H9 (cell line): ENCODE data around the gene HMCES. TPM values are rescaled to one million over a fixed set of nuclear protein-coding genes. Genes with fewer than 3 reads are reported as not detected.

Source experiments
- DNase-seq: peaks from one replicate; pipeline ENCODE4 v3.0.0-alpha.2; 2017
- H2AFZ ChIP-seq: one replicate; pipeline ENCODE4 v1.6.1; 2013; ENCODE audit warnings: mild to moderate bottlenecking, low read length, control low read depth, moderate library complexity
- H2AK5ac ChIP-seq: 2 replicates; pipeline ENCODE4 v1.6.1; 2013; ENCODE audit warnings: low read length, control low read depth, mixed read lengths; ENCODE audit not compliant: insufficient read length
- H2BK120ac ChIP-seq: one replicate; pipeline ENCODE4 v1.6.1; 2013; ENCODE audit warnings: low read depth, mild to moderate bottlenecking, low read length, control low read depth, inconsistent platforms; ENCODE audit not compliant: poor library complexity, severe bottlenecking
- H2BK12ac ChIP-seq: 2 replicates; pipeline ENCODE4 v1.6.1; 2013; ENCODE audit warnings: low read length, control low read depth, mixed read lengths, low read depth; ENCODE audit not compliant: insufficient read length
- H2BK15ac ChIP-seq: 2 replicates; pipeline ENCODE4 v1.6.1; 2013; ENCODE audit warnings: low read depth, low read length, control low read depth
- H2BK20ac ChIP-seq: one replicate; pipeline ENCODE4 v1.6.1; 2013; ENCODE audit warnings: low read depth, mild to moderate bottlenecking, low read length, control low read depth, inconsistent platforms; ENCODE audit not compliant: poor library complexity, severe bottlenecking
- H2BK5ac ChIP-seq: 2 replicates; pipeline ENCODE4 v1.6.1; 2013; ENCODE audit warnings: low read length, control low read depth, mixed read lengths; ENCODE audit not compliant: insufficient read length
- H3K14ac ChIP-seq: 2 replicates; pipeline ENCODE4 v1.6.1; 2013; ENCODE audit warnings: low read length, control low read depth; ENCODE audit not compliant: insufficient read depth
- H3K18ac ChIP-seq: 2 replicates; pipeline ENCODE4 v1.6.1; 2013; ENCODE audit warnings: low read depth, mild to moderate bottlenecking, mixed read lengths, low read length, control low read depth; ENCODE audit not compliant: insufficient read length
- H3K23ac ChIP-seq: 2 replicates; pipeline ENCODE4 v1.6.1; 2013; ENCODE audit warnings: low read length, control low read depth, mixed read lengths, low read depth; ENCODE audit not compliant: insufficient read length
- H3K23me2 ChIP-seq: 2 replicates; pipeline ENCODE4 v1.6.1; 2013; ENCODE audit warnings: low read depth, mild to moderate bottlenecking, mixed read lengths, low read length, control low read depth; ENCODE audit not compliant: insufficient read length, poor library complexity, severe bottlenecking
- H3K27ac ChIP-seq: 2 replicates; pipeline ENCODE4 v1.5.1; 2013; ENCODE audit warnings: low read length, control low read depth, mixed read lengths, low read depth; ENCODE audit not compliant: insufficient read length
- H3K27me3 ChIP-seq: 2 replicates; pipeline ENCODE4 v1.6.1; 2013; ENCODE audit warnings: low read length, control low read depth, inconsistent platforms; ENCODE audit not compliant: insufficient read depth
- H3K4ac ChIP-seq: 2 replicates; pipeline ENCODE4 v1.6.1; 2013; ENCODE audit warnings: low read depth, mild to moderate bottlenecking, control low read depth, inconsistent platforms, low read length, moderate library complexity
- H3K4me1 ChIP-seq: 2 replicates; pipeline ENCODE4 v1.6.1; 2013; ENCODE audit warnings: low read length, control low read depth, inconsistent platforms; ENCODE audit not compliant: insufficient read depth
- H3K4me2 ChIP-seq: 2 replicates; pipeline ENCODE4 v1.6.1; 2013; ENCODE audit warnings: low read length, control low read depth, mixed read lengths; ENCODE audit not compliant: insufficient read length, insufficient read depth
- H3K56ac ChIP-seq: 2 replicates; pipeline ENCODE4 v1.6.1; 2013; ENCODE audit warnings: low read depth, mild to moderate bottlenecking, mixed read lengths, low read length, control low read depth; ENCODE audit not compliant: insufficient read length
- H3K79me1 ChIP-seq: 2 replicates; pipeline ENCODE4 v1.6.1; 2013; ENCODE audit warnings: low read depth, mild to moderate bottlenecking, moderate library complexity, low read length, control low read depth, inconsistent platforms; ENCODE audit not compliant: insufficient read depth, poor library complexity, severe bottlenecking
- H3K79me2 ChIP-seq: 2 replicates; pipeline ENCODE4 v1.6.1; 2013; ENCODE audit warnings: low read length, control low read depth, inconsistent platforms; ENCODE audit not compliant: insufficient read depth
- H3K9ac ChIP-seq: 2 replicates; pipeline ENCODE4 v1.6.1; 2013; ENCODE audit warnings: low read length, control low read depth, mixed read lengths; ENCODE audit not compliant: insufficient read length; ENCODE audit errors: extremely low read depth
- H3K9me3 ChIP-seq: one replicate; pipeline ENCODE4 v1.6.1; 2013; ENCODE audit warnings: low read depth, low read length, inconsistent platforms; ENCODE audit not compliant: control insufficient read depth
- H3T11ph ChIP-seq: one replicate; pipeline ENCODE4 v1.6.1; 2013; ENCODE audit warnings: mild to moderate bottlenecking, low read length, control low read depth, inconsistent platforms
- H4K20me1 ChIP-seq: one replicate; pipeline ENCODE4 v1.6.1; 2013; ENCODE audit not compliant: control insufficient read depth, insufficient read length, insufficient read depth
- H4K5ac ChIP-seq: 2 replicates; pipeline ENCODE4 v1.6.1; 2013; ENCODE audit warnings: low read depth, mild to moderate bottlenecking, mixed read lengths, low read length, control low read depth; ENCODE audit not compliant: insufficient read length
- H4K8ac ChIP-seq: replicated peaks from 2 replicates; pipeline ENCODE4 v1.6.1; 2013; ENCODE audit warnings: low read length, control low read depth, mixed read lengths, low read depth; ENCODE audit not compliant: insufficient read length
- H4K91ac ChIP-seq: 2 replicates; pipeline ENCODE4 v1.6.1; 2013; ENCODE audit warnings: low read depth, mild to moderate bottlenecking, moderate library complexity, mixed read lengths, low read length, control low read depth; ENCODE audit not compliant: insufficient read length
- H3K27ac Mint-ChIP-seq, 3 experiments: 2 replicates in 2 of 3; 3 replicates in 1 of 3; pipeline ENCODE4 v1.8.0; 2020 to 2021; ENCODE audit warnings: mixed read lengths in 3 of 3, mild to moderate bottlenecking in 1 of 3, moderate library complexity in 1 of 3
- H3K27me3 Mint-ChIP-seq: 2 replicates; pipeline ENCODE4 v1.8.0; 2021; ENCODE audit warnings: low read depth, mild to moderate bottlenecking, moderate library complexity, mixed read lengths
- H3K36me3 Mint-ChIP-seq, 3 experiments: 2 replicates in 2 of 3; 3 replicates in 1 of 3; pipeline ENCODE4 v1.8.0; 2020 to 2021; ENCODE audit warnings: low read depth in 3 of 3, mixed read lengths in 3 of 3; ENCODE audit not compliant: insufficient read depth in 1 of 3
- H3K4me1 Mint-ChIP-seq, 2 experiments: 2 replicates each; pipeline ENCODE4 v1.8.0; 2020; ENCODE audit warnings: mixed read lengths in 2 of 2
- H3K4me3 Mint-ChIP-seq, 2 experiments: 2 replicates in 1 of 2; 3 replicates in 1 of 2; pipeline ENCODE4 v1.8.0; 2020 to 2021; ENCODE audit warnings: mild to moderate bottlenecking in 2 of 2, mixed read lengths in 2 of 2, moderate library complexity in 1 of 2
- H3K9me3 Mint-ChIP-seq, 2 experiments: 2 replicates in 1 of 2; 3 replicates in 1 of 2; pipeline ENCODE4 v1.8.0; 2020; ENCODE audit warnings: mild to moderate bottlenecking in 2 of 2, mixed read lengths in 2 of 2, moderate library complexity in 1 of 2
- WGBS: extraction: QIAGEN DNeasy Blood & Tissue Kit; methylation state at CpG from one replicate; pipeline ENCODE4 v1.1.7; 2013; ENCODE audit warnings: missing lambda C conversion rate, low lambda C conversion rate, mixed read lengths; ENCODE audit not compliant: insufficient read length; ENCODE audit errors: extremely low coverage; 5-methylcytosine and 5-hydroxymethylcytosine counted together
- total RNA-seq: library from RNA; stranded (reverse); gene quantifications from 2 replicates; pipeline ENCODE4 v1.2.1, GENCODE V29; 2021
- TF ChIP-seq, protein P1 (sequence below): fragments of 200-600 bp; sonication (generic); conservative IDR thresholded peaks from 3 replicates; pipeline ENCODE4 v1.8.0; 2021; ENCODE audit warnings: antibody characterized with exemption, mild to moderate bottlenecking

Gene HMCES
- total RNA-seq, 1 experiment from 2014 or later, result 52.4 TPM

DNA sequence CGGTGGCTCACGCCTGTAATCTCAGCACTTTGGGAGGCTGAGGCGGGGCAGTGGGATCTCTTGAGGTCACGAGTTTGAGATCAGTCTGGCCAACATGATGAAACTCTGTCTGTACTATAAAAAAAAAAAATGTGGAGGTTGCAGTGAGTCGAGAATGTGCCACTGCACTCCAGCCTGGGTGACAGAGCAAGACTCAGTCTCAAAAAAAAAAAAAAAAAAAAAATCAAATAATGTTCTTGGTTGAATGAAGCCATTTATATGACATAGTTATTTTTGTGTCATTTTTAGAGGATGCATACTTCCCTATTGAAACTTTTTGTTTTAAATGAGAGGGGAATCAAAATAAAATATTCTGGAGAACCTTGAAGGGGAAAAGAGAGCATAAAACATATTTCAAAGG is 3.1 kb downstream of the HMCES start:
- no peak overlapping the region for H3K14ac ChIP-seq
- no peak overlapping the region for H3K9ac ChIP-seq
- no peak overlapping the region for H2BK120ac ChIP-seq
- no peak overlapping the region for H3K4ac ChIP-seq
- no peaks in the 10 kb centered on the region for H4K20me1 ChIP-seq
- TF ChIP-seq, protein P1, sequence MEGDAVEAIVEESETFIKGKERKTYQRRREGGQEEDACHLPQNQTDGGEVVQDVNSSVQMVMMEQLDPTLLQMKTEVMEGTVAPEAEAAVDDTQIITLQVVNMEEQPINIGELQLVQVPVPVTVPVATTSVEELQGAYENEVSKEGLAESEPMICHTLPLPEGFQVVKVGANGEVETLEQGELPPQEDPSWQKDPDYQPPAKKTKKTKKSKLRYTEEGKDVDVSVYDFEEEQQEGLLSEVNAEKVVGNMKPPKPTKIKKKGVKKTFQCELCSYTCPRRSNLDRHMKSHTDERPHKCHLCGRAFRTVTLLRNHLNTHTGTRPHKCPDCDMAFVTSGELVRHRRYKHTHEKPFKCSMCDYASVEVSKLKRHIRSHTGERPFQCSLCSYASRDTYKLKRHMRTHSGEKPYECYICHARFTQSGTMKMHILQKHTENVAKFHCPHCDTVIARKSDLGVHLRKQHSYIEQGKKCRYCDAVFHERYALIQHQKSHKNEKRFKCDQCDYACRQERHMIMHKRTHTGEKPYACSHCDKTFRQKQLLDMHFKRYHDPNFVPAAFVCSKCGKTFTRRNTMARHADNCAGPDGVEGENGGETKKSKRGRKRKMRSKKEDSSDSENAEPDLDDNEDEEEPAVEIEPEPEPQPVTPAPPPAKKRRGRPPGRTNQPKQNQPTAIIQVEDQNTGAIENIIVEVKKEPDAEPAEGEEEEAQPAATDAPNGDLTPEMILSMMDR, result no peak
- no peak overlapping the region for H3T11ph ChIP-seq
- H2AK5ac ChIP-seq, result no peak overlapping the region
- no peak for DNase-seq
- Mint-ChIP-seq H3K4me3 (no peak overlapping the region), H3K27ac (no peak overlapping the region), H3K9me3 (no peaks in the 10 kb centered on the region; a peak in 1 of 5 replicates), H3K36me3 (peaks cover 9 to 40% (median 25%) of the 10 kb centered on the region in 3 experiments; a peak in 6 of 7 replicates), H3K27me3 (no peaks in the 10 kb centered on the region; the same call in 1 of the 2 replicates), H3K4me1 (peaks cover 18 to 23% of the 10 kb centered on the region in 2 experiments)
- no peak overlapping the region for H3K27ac ChIP-seq
- no peak overlapping the region for H2BK15ac ChIP-seq
- no peak overlapping the region for H2AFZ ChIP-seq
- H3K23ac ChIP-seq, result no peak overlapping the region
- WGBS, result no CpG with 5 or more reads among the region's 5 CpGs
- no peak overlapping the region for H2BK20ac ChIP-seq
- H3K56ac ChIP-seq, result no peak overlapping the region
- H3K4me1 ChIP-seq, result peaks cover 4% of the 10 kb centered on the region
- no peak overlapping the region for H4K5ac ChIP-seq
- no peak overlapping the region for H2BK12ac ChIP-seq
- no peak overlapping the region for H4K91ac ChIP-seq
- H3K79me1 ChIP-seq, result no peaks in the 10 kb centered on the region
- H3K27me3 ChIP-seq, result no peaks in the 10 kb centered on the region
- no peaks in the 10 kb centered on the region for H3K79me2 ChIP-seq
- no peak overlapping the region for H3K4me2 ChIP-seq
- peaks cover 13% of the 10 kb centered on the region for H3K23me2 ChIP-seq
- no peak overlapping the region for H2BK5ac ChIP-seq
- no peaks in the 10 kb centered on the region for H3K9me3 ChIP-seq
- H4K8ac ChIP-seq, result no peak overlapping the region
- no peak overlapping the region for H3K18ac ChIP-seq
